ENCODE data around the gene AMELX.

DNA sequence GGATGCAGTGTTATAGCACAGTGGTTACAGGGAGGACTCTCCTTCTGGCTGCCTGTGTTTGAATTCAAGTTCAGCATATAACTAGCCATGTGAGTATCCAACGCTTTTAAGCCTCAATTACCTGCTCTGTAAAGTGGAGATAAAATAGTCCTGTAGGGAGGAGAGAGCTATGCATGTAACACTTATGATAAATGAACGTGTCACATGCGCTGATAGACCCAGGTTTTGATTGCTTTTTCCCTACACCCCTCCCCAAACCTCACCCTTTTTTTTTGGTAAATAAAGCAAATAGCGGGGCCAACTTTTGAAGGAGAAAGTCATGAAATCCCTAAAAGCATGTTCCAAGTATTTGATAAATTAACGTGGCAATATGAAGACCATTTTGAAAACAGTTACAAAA lies 20.4 kb upstream of the AMELX start:
- TF ChIP-seq ZNF70 (CRISPR knock-in tag; IDR thresholded peaks at IDR 0.05), result no peak
- no peak for TF ChIP-seq ZNF565 (CRISPR knock-in tag; conservative IDR thresholded peaks at IDR 0.05; ENCODE audit: low read depth)
